Activated CD4-positive, CD25-positive, alpha-beta regulatory T cell (primary cell): ENCODE measurements around the gene NFIX.

Source experiments
- DNase-seq, 4 experiments: peaks; one replicate each; lab custom pipeline; 2025; lab: John Stamatoyannopoulos, UW

The NFIX gene

GRCh38 chr19:13022111-13022858 is 27.0 kb downstream of the NFIX start:
- no peak for DNase-seq

GRCh38 chr19:13022859-13023636 is 27.8 kb downstream of the NFIX start:
- no peak for DNase-seq

GRCh38 chr19:13023656-13024055 is 28.4 kb downstream of the NFIX start:
- no peak for DNase-seq

- DNase-seq, result no peak
Measured at GRCh38 chr19:13024126-13024950, 29.1 kb downstream of the NFIX start.

GRCh38 chr19:13024951-13025697 is 29.8 kb downstream of the NFIX start:
- DNase-seq, result no peak

- DNase-seq, result no peak
Measured at GRCh38 chr19:13025819-13026456, 30.7 kb downstream of the NFIX start.

GRCh38 chr19:13026462-13027370 is 31.4 kb downstream of the NFIX start:
- DNase-seq, result no peak

- DNase-seq, result no peak
Measured at GRCh38 chr19:13027557-13027956, 32.3 kb downstream of the NFIX start.

GRCh38 chr19:13028027-13028426 is 32.8 kb downstream of the NFIX start:
- DNase-seq, result no peak

- no peak for DNase-seq
Measured at GRCh38 chr19:13029301-13029880, 34.1 kb downstream of the NFIX start.

- DNase-seq, result no peak
Measured at GRCh38 chr19:13029893-13030292, 34.6 kb downstream of the NFIX start.

- DNase-seq, result no peak
Measured at GRCh38 chr19:13031917-13032623, 36.8 kb downstream of the NFIX start.

GRCh38 chr19:13032837-13033236 is 37.6 kb downstream of the NFIX start:
- DNase-seq, result no peak

GRCh38 chr19:13033244-13033643 is 38.0 kb downstream of the NFIX start:
- DNase-seq, result no peak

- peak in 1 of 4 experiments; percentile 7 for DNase-seq
Measured at GRCh38 chr19:13033819-13034611, 38.7 kb downstream of the NFIX start.

GRCh38 chr19:13034636-13035035 is 39.4 kb downstream of the NFIX start:
- no peak for DNase-seq

GRCh38 chr19:13035820-13036365 is 40.6 kb downstream of the NFIX start:
- DNase-seq, result no peak

- no peak for DNase-seq
Measured at GRCh38 chr19:13036366-13036976, 41.2 kb downstream of the NFIX start.
